Right lobe of liver (tissue), 4 donors: ENCODE results near the gene KLHDC10.

ENCODE experiments used
- POLR2A ChIP-seq: fragments of 450-650 bp; IDR thresholded peaks from one replicate; pipeline ENCODE4 v1.6.1; 2017; ENCODE audit warnings: antibody characterized with exemption, mild to moderate bottlenecking
- TF ChIP-seq, protein P1 (sequence below), 4 donors: fragments of 200-600 bp in 3 of 4; fragments of 450-650 bp in 1 of 4; IDR thresholded peaks; one replicate each; pipeline versions ENCODE4 v1.5.1 to v1.8.0; 2016 to 2022; ENCODE audit warnings: antibody characterized with exemption in 4 of 4, mild to moderate bottlenecking in 2 of 4
- donor health status: DM: no; HTN: no; CAD: no.
- donor health status: DM: no; HTN: no; CAD: no.
- donor health status: DM: no; HTN: yes; CAD: no.

DNA sequence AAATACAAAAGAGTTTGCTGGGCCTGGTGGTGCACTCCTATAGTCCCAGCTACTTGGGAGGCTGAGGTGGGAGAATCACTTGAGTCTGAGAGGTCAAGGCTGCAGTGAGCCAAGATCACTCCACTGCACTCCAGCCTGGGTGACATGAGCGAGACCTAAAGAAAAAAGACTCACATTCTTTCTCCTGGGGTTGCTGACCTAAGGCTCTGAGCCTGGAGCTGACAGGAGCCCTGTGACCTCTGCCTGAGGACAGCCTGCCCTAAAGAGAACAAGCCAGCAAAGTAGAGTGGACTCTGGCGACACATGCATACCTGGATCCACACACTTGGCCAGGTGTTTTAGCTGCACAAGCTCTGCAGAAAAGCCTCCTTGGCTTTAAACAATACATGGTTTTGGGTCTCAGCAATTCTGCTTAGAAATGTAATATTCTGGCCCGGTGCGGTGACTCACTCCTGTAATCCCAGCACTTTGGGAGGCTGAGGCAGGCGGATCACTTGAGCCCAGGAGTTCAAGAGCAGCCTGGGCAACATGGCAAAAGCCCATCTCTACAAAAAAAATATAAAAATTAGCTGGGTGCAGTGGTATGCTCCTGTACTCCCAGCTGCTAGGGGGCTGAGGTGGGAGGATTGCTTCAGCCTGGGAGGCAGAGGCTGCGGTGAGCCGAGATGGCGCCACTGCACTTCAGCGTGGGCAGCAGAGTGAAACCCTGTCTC, 76.5 kb downstream of the KLHDC10 start:
- TF ChIP-seq, protein P1, sequence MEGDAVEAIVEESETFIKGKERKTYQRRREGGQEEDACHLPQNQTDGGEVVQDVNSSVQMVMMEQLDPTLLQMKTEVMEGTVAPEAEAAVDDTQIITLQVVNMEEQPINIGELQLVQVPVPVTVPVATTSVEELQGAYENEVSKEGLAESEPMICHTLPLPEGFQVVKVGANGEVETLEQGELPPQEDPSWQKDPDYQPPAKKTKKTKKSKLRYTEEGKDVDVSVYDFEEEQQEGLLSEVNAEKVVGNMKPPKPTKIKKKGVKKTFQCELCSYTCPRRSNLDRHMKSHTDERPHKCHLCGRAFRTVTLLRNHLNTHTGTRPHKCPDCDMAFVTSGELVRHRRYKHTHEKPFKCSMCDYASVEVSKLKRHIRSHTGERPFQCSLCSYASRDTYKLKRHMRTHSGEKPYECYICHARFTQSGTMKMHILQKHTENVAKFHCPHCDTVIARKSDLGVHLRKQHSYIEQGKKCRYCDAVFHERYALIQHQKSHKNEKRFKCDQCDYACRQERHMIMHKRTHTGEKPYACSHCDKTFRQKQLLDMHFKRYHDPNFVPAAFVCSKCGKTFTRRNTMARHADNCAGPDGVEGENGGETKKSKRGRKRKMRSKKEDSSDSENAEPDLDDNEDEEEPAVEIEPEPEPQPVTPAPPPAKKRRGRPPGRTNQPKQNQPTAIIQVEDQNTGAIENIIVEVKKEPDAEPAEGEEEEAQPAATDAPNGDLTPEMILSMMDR (IDR thresholded peaks at IDR 0.05): no peak
- TF ChIP-seq POLR2A: no peak
